Urinary bladder (tissue), 4 donors: ENCODE data around the gene BICDL2. TPM values are rescaled to one million over a fixed set of nuclear protein-coding genes. Genes with fewer than 3 reads are reported as not detected.
A peak's percentile ranks its signal among the peaks of the same experiment; 100 is the strongest.

ENCODE experiments used
- DNase-seq: peaks from one replicate; pipeline ENCODE4 v3.0.0-alpha.2; 2015; ENCODE audit errors: extremely low spot score
- H3K27ac ChIP-seq: one replicate; pipeline ENCODE4 v1.5.1; 2013; ENCODE audit warnings: low read depth, mild to moderate bottlenecking, moderate library complexity
- H3K36me3 ChIP-seq: one replicate; pipeline ENCODE4 v1.6.1; 2013; ENCODE audit warnings: mild to moderate bottlenecking, moderate library complexity; ENCODE audit not compliant: insufficient read depth
- H3K4me1 ChIP-seq: one replicate; pipeline ENCODE4 v1.6.1; 2013; ENCODE audit warnings: mild to moderate bottlenecking, moderate library complexity; ENCODE audit not compliant: insufficient read depth
- H3K4me3 ChIP-seq: one replicate; pipeline ENCODE4 v1.5.1; 2013; ENCODE audit warnings: low read depth, low read length
- WGBS: extraction: QIAGEN DNeasy Blood & Tissue Kit; methylation state at CpG from one replicate; pipeline ENCODE4 v1.1.7; 2013; 5-methylcytosine and 5-hydroxymethylcytosine counted together
- polyA plus RNA-seq: library from polyadenylated mRNA; stranded (reverse); fragments of 200-250 nt; gene quantifications from one replicate; pipeline ENCODE4 v1.2.3, GENCODE V29; 2013
- total RNA-seq: library from RNA; depleted of rRNA; stranded (reverse); fragments of >200 nt; gene quantifications from one replicate; pipeline ENCODE4 v1.2.3, GENCODE V29; 2014
- donor health status: healthy with polysubstance abuse.
- donor health status: healthy.

BICDL2 gene
- total and polyA plus RNA-seq, 2 donors = 7.2 to 8.3 TPM

GRCh38 chr16:3012246-3012645 is 24.5 kb downstream of the BICDL2 start:
- 12% methylated on average over 19 of the region's 19 CpGs for WGBS
- Histone ChIP-seq H3K36me3 (no peaks in the 10 kb centered on the region), H3K27ac (no peak overlapping the region), H3K4me1 (peaks cover 2% of the 10 kb centered on the region), H3K4me3 (no peak overlapping the region)
- no peak for DNase-seq

DNA sequence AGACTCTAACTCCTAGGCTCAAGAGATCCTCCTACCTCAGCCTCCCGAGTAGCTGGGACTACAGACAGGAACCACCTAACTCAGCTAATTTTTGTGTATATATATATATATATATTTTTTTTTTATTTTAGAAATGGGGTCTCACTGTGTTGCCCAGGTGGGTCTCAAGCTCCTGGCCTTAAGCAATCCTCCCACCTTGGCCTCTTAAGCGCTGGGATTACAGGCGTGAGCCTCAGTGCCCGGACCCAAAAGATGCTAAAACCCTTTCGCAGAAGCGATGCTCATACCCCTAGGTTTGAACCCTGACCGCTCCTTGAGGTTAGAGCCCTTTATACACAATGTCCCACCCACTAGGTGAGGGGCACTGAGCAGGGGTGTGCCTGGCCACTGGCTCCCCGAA is 26.2 kb downstream of the BICDL2 start:
- no peak for DNase-seq
- 81% methylated on average over 8 of the region's 8 CpGs for WGBS
- no peaks in the 10 kb centered on the region for H3K36me3 ChIP-seq
- peaks cover 2% of the 10 kb centered on the region for H3K4me1 ChIP-seq
- H3K27ac ChIP-seq = no peak overlapping the region
- H3K4me3 ChIP-seq = no peak overlapping the region

GRCh38 chr16:3009568-3010390 is 27.0 kb downstream of the BICDL2 start:
- no peak overlapping the region for H3K27ac ChIP-seq
- H3K4me1 ChIP-seq = peaks cover 2% of the 10 kb centered on the region
- no peaks in the 10 kb centered on the region for H3K36me3 ChIP-seq
- WGBS = 33% methylated on average over 21 of the region's 21 CpGs
- peak; percentile 82 for DNase-seq
- H3K4me3 ChIP-seq = no peak overlapping the region

- DNase-seq = no peak
- Histone ChIP-seq H3K4me1 (peaks cover 2% of the 10 kb centered on the region), H3K27ac (no peak overlapping the region), H3K4me3 (no peak overlapping the region), H3K36me3 (no peaks in the 10 kb centered on the region)
- WGBS = 35% methylated on average over 4 of the region's 4 CpGs
Measured at GRCh38 chr16:3008690-3009037, 28.1 kb downstream of the BICDL2 start.

- DNase-seq = no peak
- 18% methylated on average over 17 of the region's 17 CpGs for WGBS
- Histone ChIP-seq H3K36me3 (no peaks in the 10 kb centered on the region), H3K4me1 (peaks cover 2% of the 10 kb centered on the region), H3K27ac (no peak overlapping the region), H3K4me3 (no peak overlapping the region)
Measured at GRCh38 chr16:3007957-3008689, 28.6 kb downstream of the BICDL2 start.

- 40% methylated on average over 13 of the region's 13 CpGs for WGBS
- H3K36me3 ChIP-seq = no peaks in the 10 kb centered on the region
- no peak overlapping the region for H3K27ac ChIP-seq
- H3K4me3 ChIP-seq = no peak overlapping the region
- H3K4me1 ChIP-seq = peaks cover 2% of the 10 kb centered on the region
- DNase-seq = no peak
Measured at GRCh38 chr16:3007059-3007956, 29.4 kb downstream of the BICDL2 start.

DNA sequence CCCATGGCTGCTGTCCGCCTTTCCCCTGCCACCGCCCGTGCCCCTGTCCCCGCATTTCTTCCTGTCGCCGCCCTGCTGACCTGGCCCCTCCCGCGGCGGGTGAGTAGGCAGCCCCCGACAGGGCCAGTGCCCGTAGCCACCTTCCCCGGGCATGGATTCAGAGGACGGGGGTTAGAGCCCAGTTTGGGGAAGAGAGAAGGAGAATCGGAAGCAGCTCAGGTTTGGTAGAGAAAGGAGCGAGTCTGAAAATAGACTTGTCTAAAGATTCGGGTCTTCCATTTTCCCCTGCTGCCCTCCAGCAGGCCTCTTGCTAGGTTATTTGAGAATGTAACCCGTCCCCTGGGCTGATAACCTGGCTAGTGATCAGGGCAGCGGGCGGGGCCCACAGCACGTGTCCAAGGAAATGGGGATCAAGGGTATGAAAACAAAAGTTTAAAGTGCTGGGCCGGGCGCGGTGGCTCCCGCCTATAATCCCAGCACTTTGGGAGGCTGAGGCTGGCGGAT is 31.9 kb downstream of the BICDL2 start:
- 9% methylated on average over 25 of the region's 25 CpGs for WGBS
- peak overlapping the region; percentile 38 for H3K4me3 ChIP-seq
- peaks cover 2% of the 10 kb centered on the region for H3K4me1 ChIP-seq
- no peak overlapping the region for H3K27ac ChIP-seq
- DNase-seq = no peak
- H3K36me3 ChIP-seq = no peaks in the 10 kb centered on the region

DNA sequence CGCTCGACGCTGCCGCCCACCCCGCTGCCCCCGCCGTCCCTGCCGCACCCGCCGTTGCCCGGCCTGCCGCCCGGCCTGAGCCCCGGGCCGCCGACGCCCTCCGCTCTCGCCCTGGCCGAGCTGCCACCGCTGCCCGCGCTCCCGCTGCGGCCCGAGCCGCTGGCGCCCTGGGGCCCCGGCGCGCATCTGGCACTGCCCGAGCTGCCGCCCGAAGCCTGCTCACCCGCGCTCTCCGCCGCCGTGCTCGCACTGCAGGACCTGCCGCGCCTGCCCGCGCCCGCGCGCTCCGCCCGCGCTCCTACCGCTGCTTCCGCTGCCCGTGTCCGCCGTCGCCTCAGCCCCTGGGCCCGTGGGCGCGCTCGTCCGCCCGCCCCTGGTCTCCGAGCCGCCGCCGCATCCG is 32.4 kb downstream of the BICDL2 start:
- Histone ChIP-seq H3K4me1 (peaks cover 2% of the 10 kb centered on the region), H3K27ac (no peak overlapping the region), H3K4me3 (peak overlapping the region; percentile 38), H3K36me3 (no peaks in the 10 kb centered on the region)
- WGBS = under 1% methylated on average over 60 of the region's 67 CpGs
- DNase-seq = no peak

DNA sequence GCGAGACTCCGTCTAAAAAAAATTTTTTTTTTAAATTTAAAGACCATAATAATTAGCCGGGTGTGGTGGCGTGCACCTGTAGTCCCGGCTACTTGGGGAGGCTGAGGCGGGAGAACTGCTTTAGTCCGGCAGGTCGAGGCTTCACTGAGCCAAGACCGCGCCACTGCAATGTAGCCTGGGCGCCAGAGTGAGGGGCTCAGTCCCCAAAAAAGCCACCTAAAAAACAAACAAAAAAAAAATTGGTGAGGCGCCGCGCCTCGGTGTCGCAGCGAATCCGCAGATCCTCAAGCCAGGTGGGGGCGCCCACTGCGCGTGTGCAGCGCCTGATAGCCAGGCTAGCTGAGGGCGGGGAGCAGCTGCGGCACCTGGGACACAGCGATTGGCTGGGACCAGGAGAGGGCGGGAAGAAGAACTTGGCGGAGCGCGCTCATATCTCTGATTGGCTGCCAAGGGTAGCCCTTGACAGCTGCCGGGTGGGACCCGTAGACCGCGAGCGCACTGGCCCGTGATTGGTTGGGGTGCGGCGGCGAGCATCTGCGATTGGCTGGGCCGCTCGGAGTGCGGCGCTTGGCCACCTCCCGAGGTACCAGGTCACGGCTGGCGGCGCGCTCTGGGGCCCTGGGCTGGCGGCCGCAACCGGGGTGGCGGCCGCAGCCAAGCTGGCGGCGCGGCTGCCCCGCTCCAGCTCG is 33.0 kb downstream of the BICDL2 start:
- no peak overlapping the region for H3K27ac ChIP-seq
- DNase-seq = peak; percentile 94
- H3K4me3 ChIP-seq = peak overlapping the region; percentile 38
- WGBS = 7% methylated on average over 58 of the region's 58 CpGs
- H3K36me3 ChIP-seq = no peaks in the 10 kb centered on the region
- H3K4me1 ChIP-seq = peaks cover 1% of the 10 kb centered on the region

- 67% methylated on average over 12 of the region's 12 CpGs for WGBS
- DNase-seq = no peak
Measured at GRCh38 chr16:3001316-3001715, 35.4 kb downstream of the BICDL2 start.

DNA sequence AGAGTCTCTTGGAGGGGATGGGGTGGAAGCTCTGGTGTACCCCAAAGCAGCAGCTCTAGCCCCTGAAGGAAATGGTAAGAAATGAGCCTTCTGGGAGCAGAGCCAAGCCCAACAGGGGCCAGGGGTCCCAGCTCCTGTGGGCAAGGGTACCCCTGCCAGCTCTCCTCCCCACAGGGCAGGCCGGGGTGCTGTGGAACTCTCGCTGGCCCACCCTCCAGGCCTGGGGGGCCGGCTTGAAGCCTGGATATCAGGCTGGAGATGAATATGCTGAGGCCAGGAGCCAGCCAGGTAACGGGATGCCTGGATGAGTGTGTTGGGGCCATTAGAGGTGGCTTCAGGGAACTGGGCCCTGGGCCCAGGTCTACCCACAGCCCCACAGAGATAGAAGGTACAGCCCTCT is 36.2 kb downstream of the BICDL2 start:
- H3K4me3 ChIP-seq = no peak overlapping the region
- H3K4me1 ChIP-seq = no peaks in the 10 kb centered on the region
- DNase-seq = no peak
- H3K36me3 ChIP-seq = no peaks in the 10 kb centered on the region
- WGBS = 80% methylated on average over 4 of the region's 4 CpGs
- no peak overlapping the region for H3K27ac ChIP-seq

More at GRCh38 chr16:3001316-3001715, 35.4 kb downstream of the BICDL2 start:
- H3K27ac ChIP-seq = no peak overlapping the region
- H3K36me3 ChIP-seq = no peaks in the 10 kb centered on the region
- no peak overlapping the region for H3K4me3 ChIP-seq
- H3K4me1 ChIP-seq = no peaks in the 10 kb centered on the region

GRCh38 chr16:2999929-3000328 is 36.8 kb downstream of the BICDL2 start:
- H3K4me1 ChIP-seq = no peaks in the 10 kb centered on the region
- no peak overlapping the region for H3K4me3 ChIP-seq
- no peak overlapping the region for H3K27ac ChIP-seq
- DNase-seq = no peak
- H3K36me3 ChIP-seq = no peaks in the 10 kb centered on the region
- WGBS = 79% methylated on average over 6 of the region's 6 CpGs

GRCh38 chr16:2996298-2996697 is 40.4 kb downstream of the BICDL2 start:
- no peak overlapping the region for H3K27ac ChIP-seq
- DNase-seq = no peak
- no peak overlapping the region for H3K4me3 ChIP-seq
- H3K36me3 ChIP-seq = no peaks in the 10 kb centered on the region
- no peaks in the 10 kb centered on the region for H3K4me1 ChIP-seq
- 69% methylated on average over 13 of the region's 13 CpGs for WGBS
